HG03342 (cell line): Measurements from ENCODE around the gene TM4SF1.

Experiments
- ATAC-seq: cut with Tn5 transposase; IDR thresholded peaks from one replicate; pipeline ENCODE4 v1.9.1; 2021; ENCODE audit warnings: mild to moderate bottlenecking, moderate library complexity; ENCODE audit not compliant: unreplicated experiment

The TM4SF1 gene

DNA sequence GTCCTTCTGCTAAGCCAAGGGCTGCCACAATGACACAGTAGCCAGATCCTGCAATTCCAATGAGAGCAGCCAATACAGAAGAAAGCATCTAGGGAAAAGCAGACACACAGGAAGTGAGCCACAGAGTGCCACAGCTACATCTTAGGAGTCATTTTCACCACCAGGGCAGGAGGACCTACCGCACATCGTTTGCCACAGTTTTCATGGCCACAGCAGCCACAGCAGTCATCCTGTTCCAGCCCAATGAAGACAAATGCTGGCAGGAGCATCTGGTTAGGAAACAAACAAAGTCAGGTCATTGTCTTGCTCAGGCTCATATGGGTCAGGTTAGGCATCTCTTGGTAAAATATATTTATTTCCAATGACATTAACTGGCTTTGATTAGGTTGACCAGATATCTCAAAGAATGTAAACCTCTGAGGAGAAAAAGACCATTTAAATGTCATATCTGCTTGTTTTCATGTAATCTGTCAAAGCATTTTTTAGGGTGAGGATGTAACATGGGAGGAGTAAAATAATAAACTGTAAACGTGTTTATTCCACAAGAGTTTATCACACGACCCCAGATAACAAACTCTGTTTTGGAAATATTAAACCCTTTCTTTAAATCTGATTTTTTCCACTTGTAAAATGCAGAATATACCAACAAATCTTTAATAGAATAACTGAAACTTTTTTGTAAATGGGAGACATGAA lies 1.8 kb downstream of the TM4SF1 start:
- ATAC-seq = no peak

DNA sequence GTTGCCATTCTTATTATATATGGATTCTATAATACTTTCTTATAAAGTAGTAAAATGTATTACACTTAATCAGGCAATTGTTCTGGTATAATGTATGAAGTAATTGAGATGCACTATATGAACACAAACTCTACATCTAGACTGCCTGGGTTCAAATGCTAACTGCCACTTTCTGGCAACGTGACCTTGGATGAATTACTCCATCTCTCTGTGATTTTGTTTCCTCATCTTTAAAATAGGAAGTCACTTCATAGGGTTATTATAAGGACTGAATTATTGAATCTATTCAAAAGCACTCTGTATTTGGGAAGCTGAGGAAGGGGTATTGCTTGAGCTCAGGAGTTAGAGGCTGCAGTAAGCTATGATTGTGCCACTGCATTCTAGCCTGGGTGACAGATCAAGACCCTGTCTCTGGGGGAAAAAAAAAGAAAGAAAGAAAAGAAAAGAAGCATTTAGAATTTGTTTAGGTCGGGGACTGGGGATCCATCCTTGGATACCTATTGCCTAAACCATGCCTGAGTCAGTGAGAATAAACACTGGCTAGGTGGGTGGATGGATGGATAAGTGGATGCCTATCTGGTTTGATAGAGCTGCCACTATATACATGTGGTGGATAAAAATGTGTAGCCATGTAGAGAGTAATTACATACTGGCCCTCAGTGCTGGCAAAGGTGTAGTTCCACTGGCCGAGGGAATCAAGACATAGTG lies 2.5 kb downstream of the TM4SF1 start:
- no peak for ATAC-seq

DNA sequence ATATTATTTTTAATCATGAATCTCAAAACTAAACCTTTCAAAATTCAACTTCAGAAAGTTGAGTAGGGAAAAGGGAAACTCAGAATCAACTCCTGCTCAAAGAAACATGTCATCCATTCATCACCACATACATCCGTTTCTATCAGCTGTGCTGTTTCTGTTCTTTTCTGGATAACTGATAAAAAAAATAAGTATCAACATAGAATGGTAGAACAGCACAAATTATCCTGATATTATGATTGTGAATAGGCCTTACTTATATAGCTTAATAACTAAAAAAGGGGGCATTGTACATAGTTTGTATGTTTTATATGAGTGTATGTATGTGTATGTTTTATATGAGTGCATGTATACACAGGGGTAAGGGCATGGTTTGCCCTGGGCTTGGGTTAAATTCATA lies 3.1 kb downstream of the TM4SF1 start:
- ATAC-seq = no peak

DNA sequence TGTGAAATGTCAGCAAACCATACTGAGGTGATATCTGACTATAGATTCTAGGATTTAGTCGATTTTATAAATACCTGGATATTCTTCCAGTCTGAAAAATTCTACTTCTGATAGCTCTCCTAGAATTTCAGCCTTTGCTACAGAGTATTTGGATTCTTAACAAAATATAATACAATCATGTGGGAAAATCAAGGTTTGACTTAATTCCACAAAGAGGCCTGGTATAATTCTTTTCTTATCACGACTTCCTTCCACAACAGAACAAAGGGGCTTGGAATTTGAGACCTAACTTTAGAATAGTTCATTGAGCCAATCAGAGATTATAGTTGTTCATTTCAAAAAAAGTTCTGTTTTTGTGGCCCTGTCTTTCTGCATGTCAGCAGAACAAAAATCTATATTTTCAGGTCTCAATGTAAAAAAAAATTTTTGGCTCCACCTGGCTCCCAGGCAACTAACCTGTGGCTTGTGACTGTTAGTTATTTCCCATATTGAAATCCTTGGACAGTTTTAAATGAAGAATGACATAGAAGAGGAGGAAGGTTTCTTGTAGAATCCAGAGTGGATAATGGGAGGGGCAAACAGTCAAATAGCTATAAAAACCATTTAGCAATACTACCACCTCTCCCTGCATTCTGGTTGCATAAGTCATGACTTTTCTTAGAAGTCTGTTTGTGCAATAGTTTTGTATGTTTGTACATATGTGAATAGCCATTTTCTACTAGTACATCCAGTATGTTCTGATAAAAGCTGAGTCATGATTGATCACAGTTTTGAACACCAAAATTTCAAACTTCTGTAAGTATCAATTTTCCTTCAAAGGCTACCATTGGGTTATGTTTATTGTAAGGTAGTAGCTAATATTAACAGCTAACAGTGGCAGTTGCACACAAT lies 4.0 kb downstream of the TM4SF1 start:
- ATAC-seq = no peak

DNA sequence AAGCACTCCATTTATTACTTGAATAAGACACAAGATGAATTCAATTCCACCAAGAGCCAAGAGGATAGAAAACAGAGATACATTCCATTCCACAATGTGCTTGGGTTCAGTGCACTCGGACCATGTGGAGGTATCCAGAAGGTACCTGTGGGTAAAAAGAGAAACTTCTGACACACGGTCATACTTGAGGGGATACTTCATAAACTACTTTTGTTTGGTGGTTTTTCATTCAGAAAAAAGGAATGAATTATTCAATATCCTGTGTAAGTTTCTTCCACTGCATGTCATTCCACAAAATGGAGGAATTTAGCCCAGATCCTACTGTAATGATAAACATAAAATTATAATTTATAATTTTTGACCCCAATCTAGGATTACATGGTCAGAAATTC lies 5.7 kb downstream of the TM4SF1 start:
- ATAC-seq = no peak

DNA sequence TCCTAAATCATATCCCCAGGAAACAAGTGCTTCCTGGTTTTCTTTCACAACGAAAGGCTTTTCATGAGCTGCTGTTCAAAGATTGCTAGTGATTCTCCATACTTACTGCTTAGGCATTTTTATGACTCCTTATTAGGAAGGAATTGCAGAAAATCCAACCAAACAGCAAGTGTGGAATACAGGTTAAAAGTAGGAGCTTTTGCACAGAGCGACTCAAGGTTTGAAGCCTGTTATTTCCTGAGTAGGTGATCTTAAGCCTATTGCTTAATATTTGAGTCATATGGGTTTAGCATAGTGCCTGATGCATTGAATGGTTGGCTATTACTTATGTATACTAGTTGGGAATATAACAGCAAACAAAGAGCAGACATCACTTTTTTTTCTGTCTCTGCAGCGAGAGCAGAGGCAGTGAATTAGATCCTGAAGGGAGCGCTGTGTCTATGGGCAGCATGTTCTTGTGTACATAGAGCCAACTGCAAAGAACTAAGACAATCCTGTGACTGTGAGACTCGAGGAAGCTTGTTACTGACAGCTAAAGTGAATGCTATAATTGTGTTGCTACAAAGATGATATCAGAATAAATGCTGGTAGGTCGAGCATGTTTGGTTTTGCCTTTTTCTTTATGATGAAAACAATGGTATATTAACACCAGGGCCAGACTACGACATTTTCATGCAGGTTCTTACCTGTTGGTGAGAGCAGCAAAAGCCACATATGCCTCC lies 6.3 kb downstream of the TM4SF1 start:
- no peak for ATAC-seq

DNA sequence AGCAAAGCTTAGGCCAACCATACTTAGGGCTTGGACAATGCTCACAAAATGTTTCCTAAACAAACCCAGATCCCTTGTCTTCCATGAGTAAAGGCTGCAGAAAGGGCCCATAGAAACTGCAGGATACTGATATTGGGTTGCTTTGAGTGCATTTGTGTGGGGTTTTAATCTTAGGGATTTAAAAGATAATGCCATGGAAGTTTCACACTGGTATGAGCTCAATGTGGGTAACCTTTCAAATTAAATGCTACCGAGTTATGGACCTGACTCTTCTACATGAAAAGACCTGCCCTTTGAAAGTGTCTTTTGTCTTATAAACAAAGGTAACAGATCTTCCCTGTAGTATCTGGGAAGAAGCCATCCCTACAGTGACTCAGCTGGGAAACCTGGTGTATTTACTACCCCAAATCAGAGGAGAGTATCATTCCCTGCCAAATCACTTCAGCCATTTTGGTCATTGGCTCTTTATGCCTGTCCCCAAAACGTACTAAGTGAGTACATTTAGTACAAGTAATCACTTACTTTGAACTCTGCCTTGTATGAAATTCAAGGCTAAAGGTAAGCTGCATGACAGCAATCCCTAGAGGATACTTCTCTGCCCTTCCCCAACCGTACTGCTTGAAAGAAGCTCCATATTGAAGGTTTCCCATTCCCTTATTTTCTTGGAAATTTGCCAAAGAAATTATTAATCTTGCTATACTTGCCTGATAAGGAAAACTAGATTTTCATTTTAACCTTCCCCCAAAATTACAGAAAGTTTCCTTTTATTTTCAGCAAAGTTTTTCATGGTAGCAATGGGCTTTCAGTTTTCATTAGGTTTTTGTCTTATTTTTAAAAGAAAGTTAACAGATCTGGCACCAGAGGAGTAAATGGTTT lies 7.2 kb downstream of the TM4SF1 start:
- ATAC-seq = no peak

DNA sequence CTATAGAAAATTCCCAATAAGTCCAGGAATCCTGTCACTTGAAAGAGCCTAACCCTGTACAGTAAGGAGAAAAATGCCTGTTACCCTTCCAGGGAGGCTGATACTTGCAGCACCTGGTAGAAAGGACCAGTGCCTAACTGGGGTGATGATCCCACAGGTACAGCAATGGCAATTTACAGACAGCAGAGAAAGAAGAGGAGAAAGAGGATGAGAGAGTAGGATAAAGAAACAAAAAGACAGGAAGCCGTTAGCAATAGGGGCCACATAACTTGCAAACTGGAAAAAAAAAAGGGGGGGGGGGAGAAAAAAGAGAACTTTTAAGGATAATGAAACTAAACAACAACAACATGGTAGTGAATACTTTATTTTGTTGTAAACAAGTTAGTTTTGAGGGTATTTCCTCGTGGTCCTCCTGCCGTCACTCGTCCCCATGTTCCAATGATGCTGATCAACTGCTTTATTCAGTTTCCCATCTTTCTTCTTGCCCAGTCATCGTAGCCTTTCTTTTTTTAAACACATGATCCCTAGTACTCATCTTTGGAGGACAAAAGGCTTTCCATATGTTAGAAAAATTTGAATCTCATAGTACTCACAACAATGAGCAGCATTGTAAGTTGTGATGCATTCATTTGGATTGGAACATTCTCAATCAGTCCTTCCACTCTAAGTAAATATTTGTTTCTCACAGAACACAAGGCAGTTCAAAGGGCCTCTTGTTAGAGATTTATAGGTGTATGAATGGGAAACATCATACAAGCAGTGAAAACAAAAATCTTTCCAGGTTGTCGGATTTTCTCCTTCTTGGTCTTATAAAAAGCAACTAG lies 8.6 kb downstream of the TM4SF1 start:
- no peak for ATAC-seq

DNA sequence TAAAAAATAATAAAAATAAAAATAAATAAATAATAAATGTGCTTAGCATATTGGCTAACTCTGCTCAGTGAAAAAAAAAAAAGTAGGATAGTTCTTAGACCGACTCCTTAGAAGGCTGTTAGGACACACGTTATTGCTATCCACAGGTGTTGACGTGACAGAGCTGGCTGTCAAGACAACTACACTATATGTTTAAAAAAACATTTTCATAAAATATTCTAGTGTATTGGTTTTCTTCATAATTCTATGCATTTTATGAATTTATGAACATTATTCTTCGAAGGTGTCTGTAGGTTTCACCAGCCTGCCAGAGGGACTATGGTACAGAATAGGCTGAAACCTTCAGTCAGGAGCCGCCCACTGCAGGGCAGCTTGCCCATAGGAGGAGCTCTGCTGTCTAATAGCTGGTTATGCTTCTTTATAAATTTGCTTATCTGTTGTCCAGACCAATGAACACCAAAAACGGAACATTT lies 9.2 kb downstream of the TM4SF1 start:
- no peak for ATAC-seq

DNA sequence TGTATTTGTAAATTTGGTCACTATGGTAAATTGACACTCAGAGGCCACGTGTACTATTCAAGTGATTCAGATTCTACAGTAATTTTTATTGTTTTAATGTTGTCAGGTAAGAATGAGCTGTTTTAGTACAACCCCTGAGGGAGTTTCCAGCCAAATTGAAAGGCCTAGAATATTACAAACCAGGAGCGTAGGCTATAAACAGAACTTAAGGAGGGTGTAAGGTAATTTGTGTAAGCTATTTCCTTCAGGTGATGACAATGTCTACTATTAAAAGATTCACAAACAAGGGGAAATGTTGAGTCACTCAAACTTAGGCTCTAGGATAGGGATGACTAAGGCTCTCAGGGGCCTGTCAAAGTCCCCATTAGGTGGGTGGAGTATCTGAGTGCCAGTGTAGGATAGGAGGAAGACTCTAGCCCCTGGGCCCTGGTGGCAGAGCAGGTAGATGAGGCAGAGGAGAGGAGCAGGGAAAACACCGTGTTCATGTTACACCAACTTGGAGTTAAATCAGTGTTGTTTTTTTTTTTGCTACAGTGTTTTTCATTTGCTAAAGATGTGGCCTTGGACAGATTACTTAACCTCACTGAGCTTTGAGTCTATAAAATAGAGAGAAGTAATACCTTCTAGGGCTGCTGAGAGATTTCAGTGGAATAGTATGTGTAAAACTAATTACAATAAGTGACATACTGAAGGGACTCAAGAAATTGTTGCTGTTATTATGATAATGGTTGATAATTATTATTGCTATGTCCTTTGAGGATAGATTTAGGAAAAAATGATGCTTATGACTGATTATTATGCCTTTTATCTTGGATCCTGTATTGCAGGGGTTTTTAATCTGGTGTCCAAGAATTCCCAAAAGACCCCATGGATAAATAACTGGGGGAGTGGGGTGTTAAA lies 10.3 kb downstream of the TM4SF1 start:
- no peak for ATAC-seq

DNA sequence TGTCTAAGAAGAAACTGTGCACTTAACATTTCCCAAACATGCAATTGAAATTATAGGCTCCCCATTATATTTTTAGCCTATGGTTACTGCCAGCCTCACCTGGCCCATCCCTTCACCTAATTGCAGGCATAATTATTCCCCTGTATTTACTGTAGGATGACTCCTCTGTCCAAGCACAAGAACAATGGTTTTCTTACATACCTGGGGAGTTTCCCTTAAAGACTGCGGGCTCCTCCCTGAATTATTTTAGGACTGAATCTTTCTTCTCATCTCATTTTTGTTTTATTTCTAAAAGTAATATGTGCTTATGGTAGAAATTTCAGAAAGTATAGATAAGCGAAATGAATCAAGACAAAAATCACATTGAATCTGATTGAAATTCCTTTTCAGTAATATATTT lies 11.4 kb downstream of the TM4SF1 start:
- ATAC-seq = no peak

DNA sequence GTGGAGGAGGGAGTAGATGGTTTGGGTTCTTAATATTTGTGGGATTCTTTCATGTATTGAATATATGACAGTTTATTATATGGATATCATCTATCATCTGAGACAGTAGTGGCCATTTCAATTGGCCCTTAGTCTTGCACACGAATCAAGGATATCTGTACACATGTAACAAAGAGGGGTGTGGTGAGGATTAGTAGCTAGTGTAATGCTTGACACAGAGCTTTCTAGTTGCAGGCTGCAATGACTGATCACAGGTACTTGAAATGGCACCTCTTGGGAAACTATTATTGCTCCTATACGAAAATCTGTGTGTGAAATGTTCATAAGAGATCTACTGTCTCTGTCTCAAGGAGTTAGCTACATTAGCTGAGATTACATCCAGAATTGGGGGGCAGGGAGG lies 12.8 kb downstream of the TM4SF1 start:
- ATAC-seq = no peak

DNA sequence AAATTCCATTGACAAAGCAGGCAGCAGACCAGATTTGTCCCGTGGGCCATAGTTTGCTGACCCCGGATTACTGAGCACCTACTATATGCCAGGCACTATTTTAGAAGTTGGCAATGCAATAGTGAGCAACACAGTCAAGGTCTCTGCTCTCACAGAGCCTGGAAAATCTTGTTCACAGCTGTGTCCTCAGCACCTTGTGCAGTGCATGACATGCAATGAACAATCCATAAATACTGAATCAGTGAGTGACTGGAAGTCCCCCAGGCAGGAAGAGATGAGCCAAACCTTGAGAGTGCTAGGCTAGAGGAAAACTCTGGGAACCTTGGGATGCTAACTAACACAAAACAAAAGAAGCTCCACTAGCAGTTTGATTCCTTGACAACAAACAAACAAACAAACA lies 14.4 kb downstream of the TM4SF1 start:
- ATAC-seq = no peak

DNA sequence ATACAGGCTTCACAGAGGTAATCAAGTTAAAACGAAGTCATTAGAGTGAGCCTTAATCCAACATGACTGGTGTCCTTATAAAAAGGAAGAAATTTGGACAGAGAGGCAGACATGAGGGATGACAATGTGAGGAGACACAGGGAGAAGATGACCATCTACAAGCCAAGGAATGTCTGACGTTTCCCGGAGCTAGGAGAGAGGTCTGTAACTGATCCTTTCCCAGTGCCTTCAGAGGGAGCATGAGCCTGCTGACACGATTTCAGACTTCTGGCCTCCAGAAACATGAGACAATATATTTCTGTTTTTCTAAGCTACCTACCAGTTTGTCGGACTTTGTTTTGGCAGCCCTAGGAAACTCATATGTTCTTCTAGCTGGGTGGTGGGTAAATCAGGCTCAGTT lies 15.1 kb downstream of the TM4SF1 start:
- ATAC-seq = no peak

DNA sequence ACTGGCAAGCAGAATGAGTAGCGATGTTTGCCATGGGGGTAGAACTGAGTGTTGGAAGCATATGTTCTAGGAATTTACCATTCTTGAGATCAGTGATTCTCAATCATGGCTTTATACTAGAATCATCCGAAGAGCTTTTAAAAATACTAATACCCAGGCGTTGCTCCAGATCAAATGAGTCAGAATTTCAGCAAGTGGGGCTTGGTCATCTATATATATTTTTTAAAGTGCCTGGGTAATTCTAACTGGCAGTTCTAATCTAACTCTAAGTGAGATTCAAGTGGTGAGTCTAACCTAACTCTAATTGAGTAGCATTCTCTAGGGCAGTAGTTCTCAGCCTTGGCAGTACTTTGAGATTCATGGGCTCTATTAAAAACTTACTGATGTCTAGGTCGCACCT lies 20.8 kb downstream of the TM4SF1 start:
- ATAC-seq = no peak

DNA sequence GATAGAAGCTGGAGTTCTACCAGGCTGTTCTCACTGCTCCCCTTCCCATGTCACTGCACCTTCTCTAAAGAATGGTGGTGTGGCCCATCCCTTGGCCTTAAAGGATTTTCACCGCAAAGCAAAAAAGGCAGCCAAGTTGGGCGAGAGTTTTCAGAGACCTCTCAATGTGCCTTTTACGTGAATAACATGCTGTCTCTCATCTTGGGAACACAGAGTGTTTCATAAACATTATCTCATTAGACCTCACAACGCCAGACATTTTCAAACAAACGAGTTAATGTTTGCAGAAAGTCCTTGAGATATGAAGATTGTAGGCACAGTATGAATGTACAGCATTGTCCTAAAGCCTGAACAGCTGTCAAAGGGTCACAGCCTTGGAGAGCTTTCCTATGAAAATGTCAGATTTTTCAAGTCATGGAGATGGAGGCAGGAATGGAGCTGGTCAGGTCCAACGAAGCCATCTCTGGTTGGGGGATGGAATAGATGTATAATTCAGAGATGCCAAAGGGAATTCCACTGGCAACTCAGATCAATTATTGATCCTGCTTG lies 21.3 kb downstream of the TM4SF1 start:
- ATAC-seq = no peak

DNA sequence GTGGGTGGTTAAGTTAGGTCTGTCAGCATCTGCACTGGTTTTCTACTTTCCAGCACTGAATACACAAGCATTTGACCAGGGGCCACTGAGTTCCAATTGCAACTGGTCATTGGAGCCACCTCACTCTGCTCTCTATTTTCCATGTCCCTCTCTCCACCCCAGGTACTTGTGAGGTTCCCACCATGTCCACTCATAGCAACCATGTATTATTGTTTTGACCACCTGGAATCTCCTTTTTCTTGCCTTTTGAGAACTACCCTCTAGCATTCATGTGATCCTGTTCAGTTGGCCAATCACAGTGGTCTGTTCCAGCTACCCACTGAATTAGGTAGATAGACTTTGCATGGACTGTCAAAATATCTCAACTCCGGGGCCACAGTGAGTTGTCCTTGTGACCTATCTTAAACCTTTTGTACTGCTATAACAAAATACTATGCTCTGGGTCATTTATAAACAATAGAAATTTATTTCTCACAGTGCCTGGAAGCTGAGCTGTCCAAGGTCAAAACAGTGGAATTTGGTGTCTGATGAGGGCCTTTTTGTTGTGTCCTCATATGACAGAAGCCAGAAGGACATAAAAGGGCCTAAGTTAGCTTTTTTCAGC lies 23.8 kb downstream of the TM4SF1 start:
- ATAC-seq = no peak
